HT1080 (cell line): Measurements from ENCODE around the gene ASCL3. TPM values are rescaled to one million over a fixed set of nuclear protein-coding genes. Genes with fewer than 3 reads are reported as not detected.
"Not testable (repeated sequence)": the region's sequence is repeated elsewhere in the genome, so short reads cannot be mapped to it uniquely, and the experiment has no call there.

ENCODE experiments used
- DNase-seq: peaks from one replicate; pipeline ENCODE4 v3.0.0-alpha.2; 2015; ENCODE audit warnings: low read depth
- small RNA-seq: library from RNA; depleted of rRNA; stranded (forward); fragments of <200 nt; gene quantifications from one replicate; pipeline ENCODE3, GENCODE V24; 2014
- total RNA-seq: library from RNA; depleted of rRNA; stranded (reverse); fragments of >200 nt; shearing (Covaris generic); gene quantifications from 2 replicates; pipeline ENCODE4 v1.2.3, GENCODE V29; 2014; rRNA removed

Gene ASCL3
- total RNA-seq, 1 experiment from 2014 or later, result not detected

GRCh38 chr11:8911029-8911823 is 31.6 kb downstream of the ASCL3 start, which contains the start of gene AKIP1:
TSS of gene AKIP1 (plus strand) at chr11:8911189. CDS start at chr11:8911450, 261 bp downstream.
- peak; percentile 90 for DNase-seq

- DNase-seq, result no peak
Measured at GRCh38 chr11:8910649-8911026, 32.2 kb downstream of the ASCL3 start.

- no peak for DNase-seq
Measured at GRCh38 chr11:8908099-8908498, 34.7 kb downstream of the ASCL3 start.

- DNase-seq, result no peak
Measured at GRCh38 chr11:8907116-8907515, 35.7 kb downstream of the ASCL3 start.

- DNase-seq, result peak; percentile 72
Measured at GRCh38 chr11:8905528-8906165, 37.2 kb downstream of the ASCL3 start.

- DNase-seq, result no peak
Measured at GRCh38 chr11:8899119-8899753, 43.6 kb downstream of the ASCL3 start.

- not testable (repeated sequence) for DNase-seq
Measured at GRCh38 chr11:8891185-8891584, 51.6 kb downstream of the ASCL3 start.

Small RNAs within 50 kb of the gene (small RNA-seq; reads per million reads assigned to genes)
- gene RF00019, result not detected

Other genes with a start within 250 kb of the ASCL3 start
- gene AKIP1, start 31.8 kb downstream of the ASCL3 start, total RNA-seq, result 30.3 and 34.1 TPM in 2 replicates
- not detected in 2 replicates for gene C11orf16, start 10.1 kb downstream of the ASCL3 start, total RNA-seq
- 44.6 and 52.8 TPM in 2 replicates for gene TMEM9B, start 21.4 kb upstream of the ASCL3 start, total RNA-seq
- gene NRIP3, start 61.0 kb upstream of the ASCL3 start, total RNA-seq, result 52.6 and 61.3 TPM in 2 replicates
- 0.71 and 1.5 TPM in 2 replicates for gene SCUBE2, start 148.6 kb upstream of the ASCL3 start, total RNA-seq